ENCODE data around the gene OR4D2.

The OR4D2 gene

DNA sequence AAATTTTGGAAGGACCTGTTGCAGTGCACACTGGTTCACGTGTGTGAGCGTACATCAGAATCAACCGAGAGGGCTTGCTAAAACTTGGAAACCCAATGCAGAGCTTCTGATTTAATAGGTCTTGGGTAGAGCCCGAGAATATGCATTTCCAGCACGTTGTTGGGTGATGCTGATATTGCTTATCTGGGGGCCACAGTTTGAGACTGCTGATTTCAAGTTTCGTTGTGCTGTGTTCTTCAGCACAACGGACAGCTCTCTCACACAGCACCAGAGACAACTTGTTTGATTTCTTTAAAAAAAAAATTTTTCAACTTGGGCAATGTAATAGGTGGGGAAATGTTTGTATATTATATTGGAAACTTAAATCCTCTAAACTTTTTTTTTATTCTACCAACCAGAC is 9.4 kb downstream of the OR4D2 start:
- no peak for DNase-seq

GRCh38 chr17:58181796-58182195 is 15.0 kb downstream of the OR4D2 start:
- no peak for DNase-seq

GRCh38 chr17:58183514-58183913 is 16.7 kb downstream of the OR4D2 start:
- no peak for DNase-seq

- DNase-seq, result no peak
These were observed 17.7 kb downstream of the OR4D2 start for GRCh38 chr17:58184308-58184985.

GRCh38 chr17:58184986-58185761 is 18.4 kb downstream of the OR4D2 start:
- no peak for DNase-seq

DNA sequence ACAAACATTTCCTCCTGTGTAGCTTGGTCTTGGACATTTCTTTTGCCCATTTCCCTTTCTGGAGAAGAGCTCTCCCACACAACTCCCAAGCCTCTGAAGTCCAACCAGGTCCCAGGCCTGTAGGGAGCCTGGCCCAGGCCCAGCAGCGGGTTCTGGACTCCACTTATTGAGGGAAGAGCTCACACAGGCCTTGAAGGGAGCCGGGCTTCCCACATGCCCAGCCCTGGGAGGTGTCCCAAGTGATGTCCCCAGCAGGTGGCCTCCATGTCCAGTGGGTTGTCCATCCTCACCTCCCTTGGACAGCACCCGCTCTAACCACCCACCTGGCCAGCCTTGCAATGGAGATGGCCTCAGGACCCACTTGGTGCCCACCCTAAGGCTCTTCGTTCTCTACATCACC is 19.8 kb downstream of the OR4D2 start:
- no peak for DNase-seq

GRCh38 chr17:58187063-58187462 is 20.3 kb downstream of the OR4D2 start:
- DNase-seq, result no peak

DNA sequence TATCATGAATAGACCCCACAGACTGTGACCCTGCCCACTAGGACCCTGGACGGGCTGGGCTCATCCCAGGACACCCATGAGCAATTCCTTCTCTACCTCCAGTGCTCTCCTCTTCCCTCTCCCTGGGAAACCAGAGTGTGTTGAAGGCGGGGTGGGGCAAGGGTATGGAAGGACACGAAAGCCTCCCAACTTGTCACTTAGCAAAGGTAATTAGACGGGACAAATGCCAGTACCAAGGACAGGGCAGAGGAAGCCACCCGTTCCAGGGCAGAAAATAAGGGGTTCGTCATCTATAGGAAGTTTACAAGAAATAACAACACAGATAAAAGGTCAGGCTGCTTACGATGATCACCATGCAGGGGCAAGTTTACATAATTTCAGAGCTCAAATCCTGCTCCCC is 20.9 kb downstream of the OR4D2 start:
- no peak for DNase-seq

DNA sequence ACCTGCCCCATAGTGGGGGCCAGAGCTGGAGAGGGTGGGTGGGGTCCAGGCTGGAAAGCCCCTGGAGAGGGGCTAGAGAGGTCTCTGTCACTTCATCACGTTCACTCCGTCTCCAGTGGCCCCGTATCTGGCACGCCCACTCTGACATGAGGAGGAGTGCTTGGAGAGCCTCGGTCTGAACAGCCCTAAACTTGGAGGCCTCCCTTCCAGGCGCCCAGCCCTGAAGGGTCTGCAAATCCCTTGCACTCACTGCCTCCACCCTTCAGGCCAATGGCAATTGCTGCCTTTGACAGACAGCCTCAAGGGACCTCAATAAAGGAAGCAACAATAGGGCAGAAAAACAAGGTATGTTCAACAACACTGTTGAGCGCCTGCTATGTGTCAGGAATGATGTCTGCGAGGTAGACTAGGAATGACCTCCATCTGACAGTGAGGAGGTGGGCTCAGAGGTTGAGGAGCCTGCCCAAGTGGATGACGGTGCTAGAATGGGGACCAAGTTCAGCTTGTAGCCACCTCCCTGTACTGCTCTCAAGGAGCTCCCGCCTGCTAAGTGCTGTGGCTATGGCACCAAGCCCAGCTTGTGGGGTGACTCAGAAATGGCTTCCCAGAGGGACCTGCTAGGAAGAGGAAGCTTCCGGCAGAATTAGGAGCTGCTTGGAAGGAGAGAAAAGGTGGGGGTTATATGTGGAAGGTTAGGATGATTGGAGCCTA is 22.8 kb downstream of the OR4D2 start:
- DNase-seq, result no peak

DNA sequence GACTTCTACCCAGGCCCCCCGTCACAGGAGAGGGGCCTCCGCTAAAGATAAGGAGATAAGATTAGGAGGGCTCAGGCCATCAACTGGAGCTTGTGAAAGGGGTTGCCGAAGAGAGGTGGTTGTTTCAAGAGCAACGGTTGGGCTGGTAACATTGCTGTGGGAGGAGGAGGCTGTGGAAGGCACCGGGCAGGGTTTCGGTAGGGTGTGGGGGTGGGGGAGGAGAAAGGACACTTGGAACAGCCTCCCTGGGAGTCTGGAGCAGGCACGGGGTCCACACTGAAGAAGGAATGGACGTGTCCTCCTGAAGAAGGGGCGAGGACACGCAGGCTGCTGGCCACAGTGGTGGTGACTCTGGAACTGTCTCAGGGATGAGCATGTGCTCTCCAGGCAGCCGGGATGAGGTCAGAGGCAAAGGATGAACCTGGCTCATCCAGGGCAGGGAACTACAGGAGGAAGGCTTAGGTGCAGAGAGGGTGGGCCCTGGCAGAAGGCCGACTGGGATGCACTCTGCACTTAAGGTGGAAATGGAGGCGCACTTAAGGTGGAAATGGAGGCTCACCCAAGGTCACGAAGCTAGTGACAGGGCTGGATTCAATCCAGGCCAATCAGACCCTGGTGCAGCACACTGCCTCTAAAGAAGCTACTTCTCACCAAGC is 24.6 kb downstream of the OR4D2 start:
- DNase-seq, result no peak

GRCh38 chr17:58192612-58193011 is 25.8 kb downstream of the OR4D2 start, which contains the start of gene EPX:
TSS of gene EPX (plus strand) at chr17:58192726. CDS start at chr17:58192847, 121 bp downstream.
- DNase-seq, result no peak

GRCh38 chr17:58193641-58194255 is 27.0 kb downstream of the OR4D2 start:
- DNase-seq, result no peak

GRCh38 chr17:58195518-58196123 is 28.8 kb downstream of the OR4D2 start:
- DNase-seq, result no peak

DNA sequence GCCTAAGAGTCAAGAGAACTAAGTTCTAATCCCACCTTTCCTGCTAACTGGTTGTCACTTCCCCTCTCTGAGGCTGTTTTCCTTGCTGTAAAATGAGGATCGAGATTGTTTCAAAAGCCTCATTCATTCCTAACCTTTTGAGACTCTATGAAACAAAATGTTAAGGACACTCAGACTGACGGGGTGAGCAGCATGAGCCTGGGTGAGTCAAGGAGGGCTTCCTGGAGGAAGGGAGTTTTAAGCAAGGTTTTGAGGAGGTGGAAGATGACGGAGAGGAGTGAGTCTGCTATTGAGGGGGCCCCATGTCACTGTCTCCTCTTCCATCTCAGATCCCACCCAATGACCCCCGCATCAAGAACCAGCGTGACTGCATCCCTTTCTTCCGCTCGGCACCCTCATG is 29.8 kb downstream of the OR4D2 start:
- DNase-seq, result no peak

- DNase-seq, result peak; percentile 57
These were observed 33.3 kb downstream of the OR4D2 start for GRCh38 chr17:58200024-58200633.

DNA sequence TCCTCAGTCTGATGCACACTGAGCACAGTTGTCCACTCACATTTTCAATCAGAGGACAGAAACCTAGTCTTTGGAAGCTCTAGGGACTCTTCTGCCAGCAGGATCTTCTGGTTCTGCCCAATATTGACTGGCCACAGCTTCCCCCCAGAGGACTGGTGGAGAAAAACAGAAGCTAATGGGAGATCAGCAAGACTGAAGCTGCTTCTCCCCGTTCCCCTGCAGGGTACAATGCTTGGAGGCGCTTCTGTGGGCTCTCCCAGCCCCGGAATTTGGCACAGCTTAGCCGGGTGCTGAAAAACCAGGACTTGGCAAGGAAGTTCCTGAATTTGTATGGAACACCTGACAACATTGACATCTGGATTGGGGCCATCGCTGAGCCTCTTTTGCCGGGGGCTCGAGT is 36.1 kb downstream of the OR4D2 start:
- DNase-seq, result no peak

- DNase-seq, result no peak
These were observed 38.0 kb downstream of the OR4D2 start for GRCh38 chr17:58204796-58205195.

DNA sequence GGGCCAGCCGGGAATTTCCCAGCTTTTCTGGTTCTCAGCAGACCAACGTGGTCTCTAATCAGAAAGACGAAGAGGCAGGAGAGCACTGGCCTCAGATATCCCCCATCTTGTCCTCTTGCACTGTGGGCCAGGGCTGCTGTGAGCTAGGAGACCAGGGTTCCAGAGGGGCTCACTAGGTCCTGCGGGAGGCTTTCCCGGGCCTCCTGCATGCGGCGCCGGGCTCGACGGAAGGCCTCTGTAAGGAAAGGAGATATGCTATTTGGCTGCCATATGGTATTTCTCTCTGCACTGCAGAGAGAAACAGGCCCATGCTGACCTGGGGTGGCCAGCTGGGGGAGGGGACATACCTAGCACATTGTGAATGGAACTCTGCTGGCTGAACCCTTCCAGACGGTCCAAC is 39.2 kb downstream of the OR4D2 start:
- no peak for DNase-seq

GRCh38 chr17:58207451-58207850 is 40.7 kb downstream of the OR4D2 start:
- DNase-seq, result no peak

- no peak for DNase-seq
These were observed 41.6 kb downstream of the OR4D2 start for GRCh38 chr17:58208344-58208743.

DNA sequence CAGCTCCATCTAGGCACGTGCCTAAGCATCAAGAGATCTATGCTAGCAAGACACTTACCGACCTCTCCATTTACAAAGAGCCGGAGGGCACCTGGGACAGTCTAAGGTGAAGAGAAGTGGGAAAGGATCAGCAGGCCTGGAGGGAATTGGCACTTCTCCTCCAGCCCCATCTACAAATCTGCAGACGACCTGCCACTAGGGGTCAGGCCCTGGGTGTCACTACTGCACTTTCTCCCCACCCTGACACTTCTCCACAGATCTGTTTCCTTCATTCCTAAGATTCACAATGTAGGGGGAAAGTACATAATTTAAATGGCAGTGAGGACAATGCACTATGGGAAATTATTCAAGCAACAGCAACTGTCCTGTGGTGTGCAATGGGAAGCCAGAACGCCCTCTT is 44.1 kb downstream of the OR4D2 start:
- DNase-seq, result no peak

- DNase-seq, result no peak
These were observed 48.9 kb downstream of the OR4D2 start for GRCh38 chr17:58215685-58216084.

All from activated CD4-positive, CD25-positive, alpha-beta regulatory T cell treated with anti-CD3 and anti-CD28 coated beads, Interleukin-2, amount 50 U/mL, for 72 hours (primary cell).